HEK293 (cell line): ENCODE measurements around the gene GOLGA6L10.

ENCODE experiments used
- CTCF ChIA-PET: fragments of 350-600 bp; formaldehyde crosslinking; extraction: SDS; loops from one replicate; lab custom pipeline; 2021; ENCODE audit warnings: antibody characterized with exemption; lab: Yijun Ruan, JAX
- POLR2A ChIA-PET: fragments of 300-600 bp; formaldehyde crosslinking; extraction: SDS; loops from one replicate; lab custom pipeline; 2020; ENCODE audit warnings: antibody characterized with exemption, inconsistent platforms; lab: Yijun Ruan, JAX
- H3K27ac ChIP-seq: fragments of 200-500 bp; sonication (Bioruptor generic); 2 replicates; pipeline ENCODE4 v1.5.1; 2014; ENCODE audit warnings: low read depth, low read length, control low read depth, inconsistent platforms; ENCODE audit errors: extremely low read depth
- H3K36me3 ChIP-seq, 2 experiments: fragments of 200-500 bp in 1 of 2; sonication (Bioruptor generic) in 1 of 2; 1 replicate in 1 of 2; 2 replicates in 1 of 2; pipeline ENCODE4 v1.5.1; 2014 to 2017; ENCODE audit warnings: inconsistent platforms in 2 of 2, low read length in 2 of 2; ENCODE audit not compliant: control insufficient read depth in 2 of 2, insufficient read depth in 1 of 2
- H3K4me1 ChIP-seq: fragments of 200-500 bp; sonication (Bioruptor generic); 2 replicates; pipeline ENCODE4 v1.5.1; 2014; ENCODE audit warnings: mild to moderate bottlenecking, low read length, inconsistent platforms; ENCODE audit not compliant: control insufficient read depth, insufficient read depth
- H3K4me3 ChIP-seq: 2 replicates; pipeline ENCODE4 v1.5.1; 2011; ENCODE audit warnings: low read depth, mild to moderate bottlenecking, control low read depth, low read length, moderate library complexity
- H3K9me3 ChIP-seq: fragments of 200-500 bp; sonication (Bioruptor generic); 2 replicates; pipeline ENCODE4 v1.5.1; 2014; ENCODE audit warnings: low read depth, low read length, inconsistent platforms; ENCODE audit not compliant: control insufficient read depth, insufficient read depth
- AEBP2 ChIP-seq: fragments of 450-650 bp; formaldehyde crosslinking; IDR thresholded peaks from 2 replicates; pipeline ENCODE4 v1.5.1; 2016; ENCODE audit warnings: missing biosample characterization, missing genetic modification characterization, borderline replicate concordance
- CTCF ChIP-seq: fragments of 450-650 bp; formaldehyde crosslinking; IDR thresholded peaks from 2 replicates; pipeline ENCODE4 v1.5.1; 2016; ENCODE audit warnings: missing biosample characterization, missing genetic modification characterization
- KLF16 ChIP-seq: fragments of 450-650 bp; formaldehyde crosslinking; IDR thresholded peaks from 2 replicates; pipeline ENCODE4 v1.5.1; 2017; ENCODE audit warnings: missing biosample characterization, missing genetic modification characterization
- PRDM1 ChIP-seq: fragments of 450-650 bp; formaldehyde crosslinking; IDR thresholded peaks from 2 replicates; pipeline ENCODE4; 2016; ENCODE audit warnings: missing biosample characterization, missing genetic modification characterization
- SCRT1 ChIP-seq: fragments of 450-650 bp; formaldehyde crosslinking; IDR thresholded peaks from 2 replicates; pipeline ENCODE4 v1.5.1; 2016; ENCODE audit warnings: missing biosample characterization, missing genetic modification characterization, borderline replicate concordance
- TRIM28 ChIP-seq: IDR thresholded peaks from 2 replicates; pipeline ENCODE4 v1.6.1; 2011; ENCODE audit warnings: low read length, control low read depth, borderline replicate concordance
- YY1 ChIP-seq: fragments of 450-650 bp; formaldehyde crosslinking; IDR thresholded peaks from 2 replicates; pipeline ENCODE4 v1.5.1; 2018; ENCODE audit warnings: missing biosample characterization, missing genetic modification characterization
- ZFHX2 ChIP-seq: fragments of 450-650 bp; formaldehyde crosslinking; conservative IDR thresholded peaks from 2 replicates; pipeline ENCODE4 v1.5.1; 2016; ENCODE audit warnings: missing biosample characterization, missing genetic modification characterization
- ZNF114 ChIP-seq: fragments of 450-650 bp; formaldehyde crosslinking; IDR thresholded peaks from 2 replicates; pipeline ENCODE4 v1.5.0; 2017; ENCODE audit warnings: missing biosample characterization, missing genetic modification characterization
- ZNF174 ChIP-seq: fragments of 450-650 bp; formaldehyde crosslinking; IDR thresholded peaks from 2 replicates; pipeline ENCODE4 v1.5.0; 2017; ENCODE audit warnings: missing biosample characterization, mild to moderate bottlenecking, missing genetic modification characterization
- ZNF202 ChIP-seq: fragments of 450-650 bp; formaldehyde crosslinking; IDR thresholded peaks from 2 replicates; pipeline ENCODE4 v1.5.1; 2016; ENCODE audit warnings: missing biosample characterization, missing genetic modification characterization, borderline replicate concordance
- ZNF221 ChIP-seq: fragments of 450-650 bp; formaldehyde crosslinking; IDR thresholded peaks from 2 replicates; pipeline ENCODE4 v1.5.1; 2017; ENCODE audit warnings: missing biosample characterization, missing genetic modification characterization, borderline replicate concordance
- ZNF280C ChIP-seq: fragments of 450-650 bp; formaldehyde crosslinking; IDR thresholded peaks from 2 replicates; pipeline ENCODE4 v1.5.1; 2016; ENCODE audit warnings: missing biosample characterization, missing genetic modification characterization
- ZNF544 ChIP-seq: fragments of 450-650 bp; formaldehyde crosslinking; IDR thresholded peaks from 2 replicates; pipeline ENCODE4 v1.5.0; 2017; ENCODE audit warnings: missing biosample characterization, missing genetic modification characterization
- ZNF560 ChIP-seq: fragments of 450-650 bp; formaldehyde crosslinking; IDR thresholded peaks from 2 replicates; pipeline ENCODE4 v1.5.1; 2017; ENCODE audit warnings: missing biosample characterization, missing genetic modification characterization, borderline replicate concordance
- ZNF629 ChIP-seq: fragments of 450-650 bp; formaldehyde crosslinking; IDR thresholded peaks from 2 replicates; pipeline ENCODE4 v1.5.1; 2017; ENCODE audit warnings: missing biosample characterization, missing genetic modification characterization
- ZNF645 ChIP-seq: fragments of 450-650 bp; formaldehyde crosslinking; IDR thresholded peaks from 2 replicates; pipeline ENCODE4; 2016; ENCODE audit warnings: missing biosample characterization, missing genetic modification characterization
- ZNF692 ChIP-seq: fragments of 450-650 bp; formaldehyde crosslinking; IDR thresholded peaks from 2 replicates; pipeline ENCODE4 v1.5.1; 2016; ENCODE audit warnings: missing biosample characterization, missing genetic modification characterization
- ZNF777 ChIP-seq: fragments of 450-650 bp; formaldehyde crosslinking; IDR thresholded peaks from 2 replicates; pipeline ENCODE4 v1.5.1; 2017; ENCODE audit warnings: missing biosample characterization, missing genetic modification characterization, borderline replicate concordance
- ZNF785 ChIP-seq: fragments of 450-650 bp; formaldehyde crosslinking; IDR thresholded peaks from 2 replicates; pipeline ENCODE4 v1.5.1; 2016; ENCODE audit warnings: missing biosample characterization, missing genetic modification characterization

The GOLGA6L10 gene

GRCh38 chr15:82303956-82304777 lies 45.1 kb downstream of the GOLGA6L10 start:
- ChIA-PET CTCF (interaction anchor here (0.6 kb wide), 1 partner anchor 120 kb away, joined by 3 read pairs; no protein-coding TSS in a partner anchor), POLR2A (no interaction called here)
- no peak overlapping the region for H3K27ac ChIP-seq
- no peaks in the 10 kb centered on the region for H3K9me3 ChIP-seq
- no peaks in the 10 kb centered on the region for H3K36me3 ChIP-seq
- H3K4me1 ChIP-seq: no peaks in the 10 kb centered on the region
- TF ChIP-seq TRIM28 (no peak), KLF16 (tag by site-specific recombination) (no peak), ZNF560 (tag by site-specific recombination) (no peak), ZNF114 (no peak), ZNF221 (tag by site-specific recombination) (no peak), AEBP2 (tag by site-specific recombination) (no peak), ZNF785 (tag by site-specific recombination) (no peak), ZNF202 (tag by site-specific recombination) (no peak), ZNF692 (tag by site-specific recombination) (no peak), CTCF (tag by site-specific recombination) (no peak), ZNF280C (tag by site-specific recombination) (no peak), YY1 (tag by site-specific recombination) (no peak), ZNF645 (no peak), PRDM1 (tag by site-specific recombination) (no peak), SCRT1 (no peak), ZNF544 (tag by site-specific recombination) (no peak), ZNF174 (tag by site-specific recombination) (no peak), ZNF629 (no peak), ZNF777 (tag by site-specific recombination) (no peak), ZFHX2 (tag by site-specific recombination) (no peak)
- no peak overlapping the region for H3K4me3 ChIP-seq
